Epithelial cell of prostate (primary cell): ENCODE data around the gene LRRC4B.
"Not testable (repeated sequence)": the region's sequence is repeated elsewhere in the genome, so short reads cannot be mapped to it uniquely, and the experiment has no call there.

Experiments
- DNase-seq: peaks from one replicate; pipeline ENCODE4 v3.0.0-alpha.2; 2011; ENCODE audit warnings: low read depth, low spot score
- H3K27ac ChIP-seq: fragments of 450-650 bp; 2 replicates; pipeline ENCODE4 v1.5.1; 2017; ENCODE audit warnings: mild to moderate bottlenecking

The LRRC4B gene

DNA sequence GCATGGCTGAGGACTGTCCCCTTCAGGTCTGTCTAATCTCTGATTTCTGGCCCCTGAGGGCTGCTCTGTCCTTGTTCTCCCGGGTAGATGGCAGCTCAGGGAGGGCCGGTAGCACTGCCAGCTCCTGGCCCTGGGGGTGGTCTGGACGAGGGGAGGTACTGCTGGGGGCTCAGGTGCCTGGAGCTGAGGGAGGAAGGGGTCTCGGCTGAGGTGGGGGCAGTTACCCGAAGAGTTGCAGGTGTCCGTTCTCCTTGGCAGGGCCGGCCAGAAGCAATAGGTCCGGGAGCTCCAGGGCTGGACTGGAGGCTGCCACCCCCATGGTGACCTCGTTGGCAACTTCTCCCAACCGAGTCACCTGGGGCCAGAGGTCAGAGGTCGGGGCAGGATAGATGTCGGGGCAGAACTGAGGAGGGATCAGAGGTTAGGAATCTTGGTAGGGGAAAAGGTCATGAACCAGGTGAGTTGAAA, 93.1 kb downstream of the LRRC4B start:
- H3K27ac ChIP-seq = no peak overlapping the region
- DNase-seq = no peak

DNA sequence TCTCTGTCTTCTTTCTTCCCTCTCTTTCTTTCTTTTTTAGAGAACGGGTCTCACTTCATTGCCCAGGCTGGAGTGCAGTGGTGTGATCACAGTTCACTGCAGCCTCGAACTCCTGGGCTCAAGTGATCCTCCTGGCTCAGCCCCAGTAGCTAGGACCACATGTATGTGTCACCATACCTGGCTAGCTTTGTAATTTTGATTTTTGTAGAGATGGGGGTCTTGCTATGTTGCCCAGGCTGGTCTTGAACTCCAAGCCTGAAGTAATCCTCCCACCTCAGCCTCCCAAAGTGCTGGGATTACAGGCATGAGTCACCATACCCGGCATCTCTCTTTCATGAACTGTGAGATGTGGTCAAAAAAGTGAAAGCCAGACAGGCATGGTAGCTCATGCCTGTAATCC, 94.9 kb downstream of the LRRC4B start:
- not testable (repeated sequence) for H3K27ac ChIP-seq, DNase-seq

DNA sequence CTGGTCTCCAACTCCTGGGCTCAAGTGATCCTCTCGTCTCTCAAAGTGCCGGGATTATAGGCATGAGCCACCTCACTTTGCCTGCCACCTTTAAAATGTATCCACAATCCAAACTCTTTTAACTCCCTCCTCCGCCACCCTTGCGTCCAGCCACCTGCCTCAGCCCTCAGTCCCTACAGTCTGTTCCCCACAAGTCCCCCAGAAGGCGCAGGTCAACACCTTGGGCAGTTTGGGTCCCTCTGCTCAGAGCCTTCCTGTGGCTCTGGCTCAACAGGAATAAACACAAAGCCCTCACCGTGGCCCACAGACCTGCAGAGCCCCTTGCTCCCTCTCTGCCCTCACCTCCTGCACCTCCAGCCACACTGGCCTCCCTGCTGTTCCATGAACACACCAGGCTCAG, 99.4 kb downstream of the LRRC4B start:
- no peak overlapping the region for H3K27ac ChIP-seq
- DNase-seq = no peak

DNA sequence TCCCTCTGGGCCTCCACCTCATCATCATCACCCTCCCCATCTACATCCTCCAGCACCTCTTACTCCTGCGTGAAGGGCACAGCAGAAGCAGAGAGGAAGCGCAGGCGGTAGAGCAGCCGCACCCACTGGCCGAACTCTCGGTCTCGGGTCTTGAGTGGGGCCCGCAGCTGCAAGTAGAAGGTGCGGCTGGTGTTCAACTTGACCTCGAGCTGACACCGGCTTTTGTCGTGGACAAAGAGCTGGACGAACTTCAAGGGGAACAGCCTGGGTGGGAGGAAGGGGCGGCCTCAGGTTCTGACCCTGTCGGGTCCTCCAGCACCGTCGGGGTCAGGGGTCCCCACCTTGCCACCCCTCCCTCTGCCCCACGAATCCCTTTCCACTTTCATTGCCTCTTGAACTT, 100.7 kb downstream of the LRRC4B start:
- no peak overlapping the region for H3K27ac ChIP-seq

More for the DNA sequence above, 100.7 kb downstream of the LRRC4B start:
- no peak for DNase-seq
